ENCODE measurements around the gene PDE4D. TPM values are rescaled to one million over a fixed set of nuclear protein-coding genes. Genes with fewer than 3 reads are reported as not detected.

PDE4D gene
- total RNA-seq, 2 donors from 2014 or later = 207 to 300 TPM

DNA sequence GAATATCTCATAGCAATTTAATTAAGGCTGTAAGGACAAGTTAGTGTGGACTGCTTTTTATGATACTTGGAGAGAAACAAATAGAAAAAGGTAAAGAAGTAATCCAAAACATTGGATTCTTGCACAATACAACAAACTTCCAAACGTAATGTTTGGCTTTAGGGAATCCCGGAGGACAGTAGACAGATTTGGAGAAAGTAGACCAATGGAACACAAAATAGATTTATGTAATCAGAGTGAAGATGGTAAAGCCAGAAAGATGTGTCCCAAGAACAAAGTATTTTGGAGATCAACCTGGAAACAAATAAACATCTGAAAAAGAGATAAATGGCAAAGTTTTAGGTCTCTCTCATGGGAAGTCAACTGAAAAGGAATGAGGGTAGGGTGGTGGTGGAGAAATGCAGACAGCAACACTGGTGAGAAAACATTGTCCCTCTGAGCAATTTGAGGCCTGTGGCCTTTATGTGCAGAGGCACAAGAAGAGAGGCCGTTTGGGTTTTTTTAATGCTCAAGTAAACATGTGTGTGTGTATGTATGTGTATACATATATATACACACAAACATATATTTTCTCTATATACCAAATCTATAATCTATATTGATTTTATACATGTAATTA lies 620.6 kb downstream of the PDE4D start:
- H3K4me3 Mint-ChIP-seq = no peak overlapping the region
- peaks cover 2% of the 10 kb centered on the region for H3K9me3 ChIP-seq (ENCODE audit: control insufficient read depth, low read length, poor library complexity, severe bottlenecking)
- H3K27me3 Mint-ChIP-seq = peaks cover 26% of the 10 kb centered on the region
- no peak overlapping the region for H3K27ac Mint-ChIP-seq
- no peak for DNase-seq
- peaks cover 6% of the 10 kb centered on the region for H3K4me1 Mint-ChIP-seq
- no peaks in the 10 kb centered on the region for H3K36me3 Mint-ChIP-seq (ENCODE audit: low read depth)
- ATAC-seq = no peak

DNA sequence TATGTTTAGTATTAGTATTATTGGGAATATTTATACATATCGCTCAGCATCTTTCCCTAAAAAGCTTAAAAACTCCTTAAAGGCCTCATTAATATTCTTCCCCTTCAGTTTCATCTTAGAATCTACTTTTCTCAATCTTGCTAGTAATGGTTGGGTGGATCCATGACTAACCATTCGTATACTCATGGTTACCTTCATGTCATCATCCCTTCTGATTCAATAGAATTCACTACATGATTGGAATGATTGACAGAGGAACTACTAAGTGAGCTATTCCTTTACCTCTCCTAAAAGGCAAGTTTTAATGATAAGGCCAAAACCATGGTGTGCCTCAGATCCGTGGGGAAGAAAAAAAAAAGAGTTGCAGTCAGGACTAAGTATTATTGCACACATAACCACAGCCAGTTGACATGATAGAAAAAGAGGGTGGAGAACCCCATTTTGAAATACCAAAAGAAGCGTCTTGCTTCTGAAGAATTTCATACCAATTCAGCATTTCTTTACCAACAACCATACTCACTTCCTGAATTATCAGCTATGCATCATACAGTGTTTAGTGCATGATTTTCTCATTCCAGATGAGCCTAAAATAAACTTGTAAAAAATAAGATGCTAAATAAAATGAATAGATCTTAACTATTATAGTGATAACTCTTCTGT lies 624.6 kb downstream of the PDE4D start:
- ATAC-seq (no peak), DNase-seq (no peak)
- Mint-ChIP-seq H3K27ac (no peak overlapping the region), H3K4me1 (no peaks in the 10 kb centered on the region), H3K36me3 (ENCODE audit: low read depth) (no peaks in the 10 kb centered on the region), H3K4me3 (no peak overlapping the region), H3K27me3 (peaks cover 4% of the 10 kb centered on the region)
- H3K9me3 ChIP-seq (ENCODE audit: control insufficient read depth, low read length, poor library complexity, severe bottlenecking) = no peaks in the 10 kb centered on the region

DNA sequence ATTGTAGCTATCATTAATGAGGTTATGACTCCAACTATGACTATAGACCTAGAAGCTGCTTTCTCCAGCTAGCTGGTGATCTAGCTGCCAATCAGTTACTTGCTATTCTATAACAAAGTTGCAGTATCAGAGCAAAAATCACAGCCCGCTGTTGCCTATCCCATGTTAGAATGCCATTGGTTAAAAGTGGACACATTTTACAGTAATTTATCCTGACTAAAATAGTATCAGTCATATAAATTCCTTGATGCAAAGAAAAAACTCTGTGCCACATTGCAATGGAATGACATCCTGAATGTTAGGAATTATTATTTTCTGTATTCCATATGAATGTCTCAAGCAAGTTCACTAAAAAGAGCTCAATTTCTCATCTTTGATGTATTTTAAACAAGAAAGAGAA lies 626.5 kb downstream of the PDE4D start:
- H3K36me3 Mint-ChIP-seq (ENCODE audit: low read depth) = peaks cover 2% of the 10 kb centered on the region
- DNase-seq = no peak
- H3K4me1 Mint-ChIP-seq = no peaks in the 10 kb centered on the region
- H3K4me3 Mint-ChIP-seq = no peak overlapping the region
- no peak overlapping the region for H3K27ac Mint-ChIP-seq
- H3K9me3 ChIP-seq (ENCODE audit: control insufficient read depth, low read length, poor library complexity, severe bottlenecking) = no peaks in the 10 kb centered on the region
- no peak for ATAC-seq
- H3K27me3 Mint-ChIP-seq = peaks cover 5% of the 10 kb centered on the region

GRCh38 chr5:59266410-59266809 lies 627.1 kb downstream of the PDE4D start:
- Mint-ChIP-seq H3K36me3 (ENCODE audit: low read depth) (peaks cover 2% of the 10 kb centered on the region), H3K4me3 (peak overlapping the region; percentile 16), H3K27ac (no peak overlapping the region), H3K4me1 (no peaks in the 10 kb centered on the region), H3K27me3 (peaks cover 5% of the 10 kb centered on the region)
- no peaks in the 10 kb centered on the region for H3K9me3 ChIP-seq (ENCODE audit: control insufficient read depth, low read length, poor library complexity, severe bottlenecking)
- DNase-seq = no peak
- ATAC-seq = no peak

- DNase-seq (no peak), ATAC-seq (no peak)
- H3K4me3 Mint-ChIP-seq = no peak overlapping the region
- H3K36me3 Mint-ChIP-seq (ENCODE audit: low read depth) = peaks cover 2% of the 10 kb centered on the region
- H3K27me3 Mint-ChIP-seq = peaks cover 14% of the 10 kb centered on the region
- H3K27ac Mint-ChIP-seq = no peak overlapping the region
- H3K4me1 Mint-ChIP-seq = no peaks in the 10 kb centered on the region
- H3K9me3 ChIP-seq (ENCODE audit: control insufficient read depth, low read length, poor library complexity, severe bottlenecking) = no peaks in the 10 kb centered on the region
Measured at GRCh38 chr5:59264639-59265245, 628.8 kb downstream of the PDE4D start.

DNA sequence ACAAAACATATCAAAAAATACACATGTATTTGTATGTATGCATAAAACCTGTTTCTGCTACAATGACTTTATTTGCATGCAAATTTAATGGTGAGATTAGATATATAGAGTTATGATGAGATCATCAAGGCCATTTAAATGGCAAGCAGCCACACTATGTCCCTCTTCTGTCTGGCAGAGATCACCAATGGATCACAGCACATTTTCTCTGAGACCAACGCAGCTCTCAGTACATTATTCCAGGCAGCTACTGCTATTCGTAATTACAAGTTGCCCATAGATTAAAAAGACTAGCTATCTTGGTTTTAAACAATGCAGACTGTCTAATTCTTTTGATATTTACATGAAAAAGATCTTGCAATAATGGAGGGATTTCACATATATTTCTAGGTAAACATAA lies 629.5 kb downstream of the PDE4D start:
- H3K27me3 Mint-ChIP-seq = peaks cover 14% of the 10 kb centered on the region
- H3K4me1 Mint-ChIP-seq = no peaks in the 10 kb centered on the region
- no peak overlapping the region for H3K4me3 Mint-ChIP-seq
- no peaks in the 10 kb centered on the region for H3K9me3 ChIP-seq (ENCODE audit: control insufficient read depth, low read length, poor library complexity, severe bottlenecking)
- ATAC-seq (no peak), DNase-seq (no peak)
- H3K27ac Mint-ChIP-seq = no peak overlapping the region
- peaks cover 2% of the 10 kb centered on the region for H3K36me3 Mint-ChIP-seq (ENCODE audit: low read depth)

DNA sequence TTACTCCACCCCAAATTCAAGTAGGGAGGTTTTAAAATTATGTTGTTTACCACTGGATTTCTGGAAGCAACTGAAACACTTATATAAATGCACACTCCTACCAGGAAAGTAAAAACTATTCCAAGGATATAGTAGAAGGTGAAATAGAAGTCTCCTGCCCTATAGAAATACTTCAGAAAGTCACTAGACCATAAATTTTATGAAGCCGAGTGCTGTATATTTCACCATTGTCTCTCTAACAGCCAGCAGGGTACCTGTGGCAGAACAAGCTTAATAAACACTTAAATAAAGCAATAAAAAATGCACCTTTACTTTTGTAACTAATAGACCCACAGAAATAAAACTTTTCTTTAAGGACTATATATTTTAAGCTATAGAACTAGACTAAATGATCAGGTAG lies 631.6 kb downstream of the PDE4D start:
- H3K9me3 ChIP-seq (ENCODE audit: control insufficient read depth, low read length, poor library complexity, severe bottlenecking) = no peaks in the 10 kb centered on the region
- H3K27ac Mint-ChIP-seq = no peak overlapping the region
- DNase-seq = no peak
- H3K36me3 Mint-ChIP-seq (ENCODE audit: low read depth) = peaks cover 3% of the 10 kb centered on the region
- H3K4me1 Mint-ChIP-seq = peaks cover 2% of the 10 kb centered on the region
- ATAC-seq = no peak
- peaks cover 24% of the 10 kb centered on the region for H3K27me3 Mint-ChIP-seq
- H3K4me3 Mint-ChIP-seq = no peak overlapping the region

DNA sequence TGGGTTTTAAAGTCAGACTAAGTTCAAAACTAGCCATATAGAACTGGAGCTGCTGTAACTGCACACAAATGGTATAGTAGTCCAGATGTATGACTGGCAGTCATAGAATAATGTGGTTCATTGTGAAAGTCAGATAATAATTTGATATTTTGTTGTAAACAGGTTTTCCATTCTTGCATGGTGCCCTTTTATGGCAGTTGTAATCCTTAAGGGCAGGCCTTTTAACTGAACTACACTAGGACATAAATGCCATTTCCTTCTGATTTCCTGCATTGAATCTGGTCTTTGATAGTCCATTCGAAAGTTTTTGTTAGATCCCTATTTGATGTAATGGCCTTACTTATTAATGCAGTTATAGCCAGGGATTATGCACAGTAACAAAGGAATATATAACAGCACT lies 632.6 kb downstream of the PDE4D start:
- Mint-ChIP-seq H3K27ac (no peak overlapping the region), H3K27me3 (peaks cover 31% of the 10 kb centered on the region), H3K36me3 (ENCODE audit: low read depth) (peaks cover 3% of the 10 kb centered on the region), H3K4me3 (no peak overlapping the region), H3K4me1 (peaks cover 2% of the 10 kb centered on the region)
- H3K9me3 ChIP-seq (ENCODE audit: control insufficient read depth, low read length, poor library complexity, severe bottlenecking) = no peaks in the 10 kb centered on the region
- no peak for DNase-seq
- ATAC-seq = no peak

DNA sequence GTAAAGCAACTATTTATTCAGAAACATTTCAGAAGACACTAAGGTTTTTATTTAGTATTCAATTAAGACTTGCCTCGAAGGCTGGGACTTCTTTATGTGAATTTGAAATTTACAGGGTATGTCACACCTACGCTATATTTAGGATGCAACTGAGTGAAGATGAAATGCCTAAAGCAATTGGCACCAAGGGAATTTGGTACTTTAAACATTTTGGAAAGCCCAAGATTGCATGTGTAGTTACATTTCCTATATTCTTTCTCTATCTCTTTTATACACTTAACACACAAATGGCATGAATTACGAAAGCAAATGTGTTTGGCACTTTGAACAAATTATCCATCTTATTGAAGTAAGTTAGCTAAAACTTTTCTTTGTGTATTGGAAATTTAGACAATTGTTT lies 633.3 kb downstream of the PDE4D start:
- ATAC-seq (no peak), DNase-seq (no peak)
- H3K36me3 Mint-ChIP-seq (ENCODE audit: low read depth) = peaks cover 3% of the 10 kb centered on the region
- H3K27ac Mint-ChIP-seq = no peak overlapping the region
- no peak overlapping the region for H3K4me3 Mint-ChIP-seq
- H3K27me3 Mint-ChIP-seq = peaks cover 31% of the 10 kb centered on the region
- H3K4me1 Mint-ChIP-seq = peaks cover 2% of the 10 kb centered on the region
- no peaks in the 10 kb centered on the region for H3K9me3 ChIP-seq (ENCODE audit: control insufficient read depth, low read length, poor library complexity, severe bottlenecking)

DNA sequence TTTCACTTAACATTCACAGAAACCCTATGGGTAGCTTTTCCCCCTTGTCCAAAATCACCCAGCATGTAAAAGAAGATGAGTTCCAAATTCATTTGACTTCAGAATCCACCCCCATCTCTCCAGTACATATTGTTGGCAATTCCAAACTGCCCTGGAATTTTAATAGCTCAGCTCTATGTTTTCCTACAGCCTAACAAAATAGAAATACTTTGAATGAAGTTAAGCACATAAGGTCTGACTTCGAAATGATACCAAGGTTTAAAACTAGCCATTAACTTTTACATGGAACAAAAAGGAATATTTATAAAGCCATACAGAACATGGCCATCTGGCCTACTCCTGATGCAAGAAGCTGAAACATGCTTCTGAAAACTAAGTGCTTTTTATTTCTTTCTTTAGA lies 634.3 kb downstream of the PDE4D start:
- Mint-ChIP-seq H3K36me3 (ENCODE audit: low read depth) (peaks cover 3% of the 10 kb centered on the region), H3K27me3 (peaks cover 39% of the 10 kb centered on the region), H3K27ac (no peak overlapping the region), H3K4me3 (no peak overlapping the region), H3K4me1 (peaks cover 2% of the 10 kb centered on the region)
- no peak for DNase-seq
- ATAC-seq = no peak
- H3K9me3 ChIP-seq (ENCODE audit: control insufficient read depth, low read length, poor library complexity, severe bottlenecking) = no peaks in the 10 kb centered on the region

DNA sequence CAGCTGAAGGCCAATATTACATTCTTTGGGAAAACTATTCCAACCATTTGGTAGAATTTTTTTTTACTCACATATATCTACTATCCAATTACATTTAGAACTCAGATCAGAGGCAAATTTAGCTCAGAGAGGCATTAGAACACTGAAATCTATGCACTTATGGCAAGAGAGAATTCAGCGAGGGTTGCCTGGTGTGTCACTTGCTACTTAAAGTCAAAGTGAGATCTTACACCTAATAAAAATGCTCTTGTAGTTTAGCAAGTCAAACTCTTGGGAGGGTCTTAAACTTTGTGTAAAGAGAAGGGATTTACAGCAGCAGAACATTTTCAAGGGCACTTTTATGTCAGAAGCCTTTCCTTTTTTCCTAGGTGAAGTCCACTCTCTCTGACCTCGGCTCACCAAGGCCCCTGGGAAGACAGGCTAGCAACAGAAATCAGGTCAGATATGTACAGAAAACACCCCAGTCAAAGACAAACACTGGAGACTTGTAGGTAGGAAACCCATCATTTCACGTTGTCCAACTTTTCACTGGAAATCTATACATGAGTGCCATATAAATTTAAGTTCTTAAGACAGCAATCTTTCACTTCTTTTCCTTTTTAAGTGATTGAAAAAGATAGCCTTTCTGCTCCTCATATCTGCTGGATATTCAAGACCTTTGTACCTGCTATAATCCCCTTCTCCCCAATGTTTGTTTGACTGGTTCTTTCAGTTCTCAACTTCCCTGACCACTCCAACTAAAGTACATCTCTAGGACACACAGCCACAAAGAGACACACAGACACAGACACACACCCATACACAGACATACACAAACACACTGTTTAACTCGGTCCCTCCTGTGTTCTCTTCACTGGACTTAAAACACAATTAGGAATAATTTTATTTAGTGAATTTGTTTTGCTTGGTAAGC lies 635.8 kb downstream of the PDE4D start:
- DNase-seq (no peak), ATAC-seq (no peak)
- no peak overlapping the region for H3K27ac Mint-ChIP-seq
- no peaks in the 10 kb centered on the region for H3K9me3 ChIP-seq (ENCODE audit: control insufficient read depth, low read length, poor library complexity, severe bottlenecking)
- H3K36me3 Mint-ChIP-seq (ENCODE audit: low read depth) = peaks cover 3% of the 10 kb centered on the region
- H3K4me1 Mint-ChIP-seq = peaks cover 2% of the 10 kb centered on the region
- no peak overlapping the region for H3K4me3 Mint-ChIP-seq
- peaks cover 49% of the 10 kb centered on the region for H3K27me3 Mint-ChIP-seq

- Mint-ChIP-seq H3K4me3 (no peak overlapping the region), H3K27me3 (peaks cover 50% of the 10 kb centered on the region), H3K4me1 (peaks cover 2% of the 10 kb centered on the region), H3K27ac (no peak overlapping the region), H3K36me3 (ENCODE audit: low read depth) (peaks cover 2% of the 10 kb centered on the region)
- H3K9me3 ChIP-seq (ENCODE audit: control insufficient read depth, low read length, poor library complexity, severe bottlenecking) = no peaks in the 10 kb centered on the region
- no peak for DNase-seq
- ATAC-seq = no peak
Measured at GRCh38 chr5:59256331-59256730, 637.2 kb downstream of the PDE4D start.

DNA sequence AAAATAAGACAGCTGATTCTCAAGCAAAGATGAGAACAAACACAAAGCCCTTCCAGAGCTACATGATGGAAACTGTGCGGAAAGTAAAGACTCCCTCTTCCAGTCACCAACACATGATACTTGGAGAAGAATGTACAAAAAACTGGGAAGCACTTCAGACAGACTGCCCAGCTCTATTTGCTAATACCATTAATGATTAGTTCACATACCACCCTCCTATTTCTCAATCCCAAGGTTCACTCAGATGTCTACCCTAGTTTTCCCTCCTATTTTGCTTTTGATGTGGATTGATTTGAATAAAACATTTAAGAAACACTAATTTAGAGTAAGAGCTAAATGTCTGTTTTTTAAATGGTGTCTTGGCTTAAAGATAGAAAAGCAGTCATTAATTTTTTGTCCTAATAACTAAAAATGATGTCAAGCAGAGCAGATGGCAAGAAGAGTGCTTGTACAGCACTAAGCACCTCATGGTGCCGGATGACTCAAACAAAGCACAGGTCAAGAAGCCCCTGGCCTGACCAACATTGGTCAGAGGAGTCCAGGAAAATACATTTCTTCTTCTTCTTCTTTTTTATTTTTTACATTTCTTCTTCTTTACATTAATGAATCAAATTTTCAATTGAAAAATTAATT lies 639.4 kb downstream of the PDE4D start:
- peaks cover 2% of the 10 kb centered on the region for H3K36me3 Mint-ChIP-seq (ENCODE audit: low read depth)
- peaks cover 48% of the 10 kb centered on the region for H3K27me3 Mint-ChIP-seq
- no peak overlapping the region for H3K4me3 Mint-ChIP-seq
- H3K27ac Mint-ChIP-seq = no peak overlapping the region
- no peaks in the 10 kb centered on the region for H3K9me3 ChIP-seq (ENCODE audit: control insufficient read depth, low read length, poor library complexity, severe bottlenecking)
- peaks cover 2% of the 10 kb centered on the region for H3K4me1 Mint-ChIP-seq
- DNase-seq (no peak), ATAC-seq (no peak)
